ENCODE results near the gene TIMM44. TPM values are rescaled to one million over a fixed set of nuclear protein-coding genes. Genes with fewer than 3 reads are reported as not detected.
A peak's percentile ranks its signal among the peaks of the same experiment; 100 is the strongest.

The TIMM44 gene
- total RNA-seq, 2 experiments from 2014 or later, result 63.6 to 69.6 TPM

GRCh38 chr19:7973883-7974282 is 30.4 kb upstream of the TIMM44 start:
- peak overlapping the region; percentile 22 for H3K27ac Mint-ChIP-seq
- no peak overlapping the region for H3K4me3 Mint-ChIP-seq
- ChIA-PET CTCF (no interaction called here), POLR2A (interaction anchor here (0.6 kb wide), 1 partner anchor 277 kb away, joined by 3 read pairs; no protein-coding TSS in a partner anchor)
- no peaks in the 10 kb centered on the region for H3K9me3 Mint-ChIP-seq (ENCODE audit: insufficient read depth)
- DNase-seq (no peak), ATAC-seq (no peak)
- H3K4me1 Mint-ChIP-seq (ENCODE audit: low read depth), result no peaks in the 10 kb centered on the region
- H3K36me3 Mint-ChIP-seq (ENCODE audit: low read depth), result peaks cover 14% of the 10 kb centered on the region
- H3K27me3 Mint-ChIP-seq (ENCODE audit: low read depth), result no peaks in the 10 kb centered on the region

- H3K36me3 Mint-ChIP-seq (ENCODE audit: low read depth), result peaks cover 19% of the 10 kb centered on the region
- H3K4me3 Mint-ChIP-seq, result no peak overlapping the region
- no peaks in the 10 kb centered on the region for H3K27me3 Mint-ChIP-seq (ENCODE audit: low read depth)
- ChIA-PET CTCF (interaction anchor here (1.2 to 1.8 kb wide), 3 partner anchors 23 to 43 kb away, joined by 4 to 9 read pairs (median 5); no protein-coding TSS in a partner anchor), POLR2A (no interaction called here)
- no peak for ATAC-seq
- H3K27ac Mint-ChIP-seq, result no peak overlapping the region
- DNase-seq, result no peak
- no peaks in the 10 kb centered on the region for H3K4me1 Mint-ChIP-seq (ENCODE audit: low read depth)
- H3K9me3 Mint-ChIP-seq (ENCODE audit: insufficient read depth), result no peaks in the 10 kb centered on the region
Measured at GRCh38 chr19:7971553-7972520, 28.4 kb upstream of the TIMM44 start.

GRCh38 chr19:7970716-7971448 is 27.4 kb upstream of the TIMM44 start:
- DNase-seq (peak; percentile 38), ATAC-seq (no peak)
- Mint-ChIP-seq H3K4me3 (no peak overlapping the region), H3K27ac (peak overlapping the region; percentile 39), H3K9me3 (ENCODE audit: insufficient read depth) (no peaks in the 10 kb centered on the region), H3K27me3 (ENCODE audit: low read depth) (no peaks in the 10 kb centered on the region), H3K36me3 (ENCODE audit: low read depth) (peaks cover 25% of the 10 kb centered on the region), H3K4me1 (ENCODE audit: low read depth) (peaks cover 5% of the 10 kb centered on the region)
- ChIA-PET POLR2A (interaction anchor here (0.7 kb wide), 1 partner anchor 962 kb away, joined by 3 read pairs; no protein-coding TSS in a partner anchor), CTCF (interaction anchor here (0.6 to 2.1 kb wide), 10 partner anchors 10 to 574 kb away, joined by 3 to 16 read pairs (median 4); partner anchors contain the start of gene TIMM44)

- Mint-ChIP-seq H3K36me3 (ENCODE audit: low read depth) (peaks cover 26% of the 10 kb centered on the region), H3K4me3 (no peak overlapping the region), H3K4me1 (ENCODE audit: low read depth) (peaks cover 8% of the 10 kb centered on the region), H3K9me3 (ENCODE audit: insufficient read depth) (no peaks in the 10 kb centered on the region), H3K27me3 (ENCODE audit: low read depth) (no peaks in the 10 kb centered on the region), H3K27ac (no peak overlapping the region)
- POLR2A ChIA-PET, result no interaction called here
- no peak for DNase-seq
- CTCF ChIA-PET, result interaction anchor here (2.1 kb wide), 1 partner anchor 26 kb away, joined by 16 read pairs; the partner anchor contains the start of gene TIMM44
- ATAC-seq, result no peak
Measured at GRCh38 chr19:7969555-7969939, 26.1 kb upstream of the TIMM44 start.

GRCh38 chr19:7968796-7969554 is 25.5 kb upstream of the TIMM44 start:
- Mint-ChIP-seq H3K9me3 (ENCODE audit: insufficient read depth) (no peaks in the 10 kb centered on the region), H3K36me3 (ENCODE audit: low read depth) (peaks cover 25% of the 10 kb centered on the region), H3K27me3 (ENCODE audit: low read depth) (no peaks in the 10 kb centered on the region), H3K27ac (no peak overlapping the region), H3K4me3 (no peak overlapping the region), H3K4me1 (ENCODE audit: low read depth) (peaks cover 8% of the 10 kb centered on the region)
- ATAC-seq (no peak), DNase-seq (no peak)
- POLR2A ChIA-PET, result no interaction called here
- CTCF ChIA-PET, result interaction anchor here (2.1 kb wide), 1 partner anchor 25 kb away, joined by 16 read pairs; the partner anchor contains the start of gene TIMM44

GRCh38 chr19:7968008-7968795 is 24.7 kb upstream of the TIMM44 start:
- POLR2A ChIA-PET, result interaction anchor here (1.1 kb wide), 1 partner anchor 25 kb away, joined by 3 read pairs; the partner anchor contains the start of gene TIMM44
- CTCF ChIA-PET, result no interaction called here
- H3K4me1 Mint-ChIP-seq (ENCODE audit: low read depth), result peaks cover 8% of the 10 kb centered on the region

GRCh38 chr19:7965921-7966665 is 22.6 kb upstream of the TIMM44 start:
- ChIA-PET CTCF (interaction anchor here (1.2 to 1.8 kb wide), 2 partner anchors 22 to 36 kb away, joined by 3 to 5 read pairs; partner anchors contain the start of gene TIMM44), POLR2A (interaction anchor here (0.7 kb wide), 1 partner anchor 1853 kb away, joined by 4 read pairs; the partner anchor contains the start of gene FBXL12)
- Mint-ChIP-seq H3K27me3 (ENCODE audit: low read depth) (no peaks in the 10 kb centered on the region), H3K9me3 (ENCODE audit: insufficient read depth) (no peaks in the 10 kb centered on the region), H3K27ac (peak overlapping the region; percentile 22), H3K4me3 (no peak overlapping the region), H3K36me3 (ENCODE audit: low read depth) (peaks cover 29% of the 10 kb centered on the region), H3K4me1 (ENCODE audit: low read depth) (peaks cover 8% of the 10 kb centered on the region)
- DNase-seq (no peak), ATAC-seq (no peak)

More at GRCh38 chr19:7968008-7968795, 24.7 kb upstream of the TIMM44 start:
- H3K4me3 Mint-ChIP-seq, result no peak overlapping the region
- DNase-seq (no peak), ATAC-seq (peak; percentile 19)
- H3K27me3 Mint-ChIP-seq (ENCODE audit: low read depth), result no peaks in the 10 kb centered on the region
- peaks cover 22% of the 10 kb centered on the region for H3K36me3 Mint-ChIP-seq (ENCODE audit: low read depth)
- H3K9me3 Mint-ChIP-seq (ENCODE audit: insufficient read depth), result no peaks in the 10 kb centered on the region
- peak overlapping the region; percentile 52 for H3K27ac Mint-ChIP-seq

GRCh38 chr19:7965259-7965841 is 21.9 kb upstream of the TIMM44 start:
- H3K27me3 Mint-ChIP-seq (ENCODE audit: low read depth), result no peaks in the 10 kb centered on the region
- H3K9me3 Mint-ChIP-seq (ENCODE audit: insufficient read depth), result no peaks in the 10 kb centered on the region
- H3K36me3 Mint-ChIP-seq (ENCODE audit: low read depth), result peaks cover 31% of the 10 kb centered on the region
- ChIA-PET POLR2A (interaction anchor here (0.5 to 1.2 kb wide), 3 partner anchors 13 to 1853 kb away, joined by 4 read pairs; partner anchors contain the start of gene FBXL12), CTCF (interaction anchor here (1.8 kb wide), 1 partner anchor 21 kb away, joined by 5 read pairs; the partner anchor contains the start of gene TIMM44)
- ATAC-seq (no peak), DNase-seq (no peak)
- peaks cover 8% of the 10 kb centered on the region for H3K4me1 Mint-ChIP-seq (ENCODE audit: low read depth)
- peak overlapping the region; percentile 16 for H3K27ac Mint-ChIP-seq
- no peak overlapping the region for H3K4me3 Mint-ChIP-seq

- no peak overlapping the region for H3K4me3 Mint-ChIP-seq
- CTCF ChIA-PET, result no interaction called here
- H3K36me3 Mint-ChIP-seq (ENCODE audit: low read depth), result peaks cover 34% of the 10 kb centered on the region
- H3K9me3 Mint-ChIP-seq (ENCODE audit: insufficient read depth), result no peaks in the 10 kb centered on the region
- no peak for ATAC-seq
- H3K4me1 Mint-ChIP-seq (ENCODE audit: low read depth), result peaks cover 10% of the 10 kb centered on the region
- POLR2A ChIA-PET, result no interaction called here
- H3K27me3 Mint-ChIP-seq (ENCODE audit: low read depth), result no peaks in the 10 kb centered on the region
- DNase-seq, result no peak
- H3K27ac Mint-ChIP-seq, result no peak overlapping the region
Measured at GRCh38 chr19:7963566-7963965, 20.1 kb upstream of the TIMM44 start.

All from activated CD8-positive, alpha-beta T cell treated with anti-CD3 and anti-CD28 coated beads, Interleukin-2, amount 10 ng/mL, durations not matched to agents 7 days and 5 days (primary cell).